Ascending aorta (tissue), 2 donors: ENCODE measurements around the gene TNNI3K. TPM values are rescaled to one million over a fixed set of nuclear protein-coding genes. Genes with fewer than 3 reads are reported as not detected.

ENCODE experiments used
- DNase-seq, 2 donors: peaks; one replicate each; pipeline ENCODE4 v3.0.0-alpha.2; 2019; ENCODE audit warnings: low spot score in 2 of 2
- H3K27ac ChIP-seq, 2 donors: fragments of 200-600 bp; sonication (generic); one replicate each; pipeline ENCODE4 v1.5.1; 2016 to 2017; ENCODE audit warnings: mild to moderate bottlenecking in 1 of 2
- H3K27me3 ChIP-seq: fragments of 200-600 bp; sonication (generic); one replicate; pipeline ENCODE4 v1.5.1; 2017
- H3K36me3 ChIP-seq, 2 donors: fragments of 200-600 bp; sonication (generic); one replicate each; pipeline ENCODE4 v1.5.1; 2016
- H3K4me1 ChIP-seq, 2 donors: fragments of 200-600 bp; sonication (generic); one replicate each; pipeline ENCODE4 v1.5.1; 2016 to 2017; ENCODE audit warnings: mild to moderate bottlenecking in 1 of 2
- H3K4me3 ChIP-seq, 2 donors: fragments of 200-600 bp; sonication (generic); one replicate each; pipeline ENCODE4 v1.5.1; 2016 to 2017; ENCODE audit warnings: mild to moderate bottlenecking in 1 of 2
- H3K9me3 ChIP-seq, 2 donors: fragments of 200-600 bp; sonication (generic); one replicate each; pipeline ENCODE4 v1.5.1; 2016
- CTCF ChIP-seq, 3 experiments: fragments of 200-600 bp in 2 of 3; fragments of 450-650 bp in 1 of 3; sonication (generic) in 2 of 3; IDR thresholded peaks; one replicate each; pipeline ENCODE4 v1.5.1; 2016 to 2019; ENCODE audit warnings: antibody characterized with exemption in 3 of 3, mild to moderate bottlenecking in 1 of 3, moderate library complexity in 1 of 3
- intact Hi-C: fragments of 100-400 bp; cut with DNase I; formaldehyde crosslinking; loops from one replicate; pipeline ENCODE4 v1.15.1; 2023
- total RNA-seq: library from RNA; depleted of rRNA; stranded (reverse); fragments of >200 nt; gene quantifications from one replicate; pipeline ENCODE4 v1.1.0, GENCODE V29; 2016

Gene TNNI3K
- total RNA-seq, 1 donor from 2014 or later, result 3.9 TPM

- no peak for DNase-seq
- TF ChIP-seq CTCF (IDR thresholded peaks at IDR 0.05), result no peak
- no peaks in the 10 kb centered on the region for H3K9me3 ChIP-seq
- no peaks in the 10 kb centered on the region for H3K27me3 ChIP-seq
- H3K36me3 ChIP-seq, result no peaks in the 10 kb centered on the region
- H3K27ac ChIP-seq, result no peak overlapping the region
- intact Hi-C loops, result no loop called here
- no peaks in the 10 kb centered on the region for H3K4me1 ChIP-seq
- no peak overlapping the region for H3K4me3 ChIP-seq
Observed at GRCh38 chr1:74367175-74367813, 132.1 kb downstream of the TNNI3K start.

DNA sequence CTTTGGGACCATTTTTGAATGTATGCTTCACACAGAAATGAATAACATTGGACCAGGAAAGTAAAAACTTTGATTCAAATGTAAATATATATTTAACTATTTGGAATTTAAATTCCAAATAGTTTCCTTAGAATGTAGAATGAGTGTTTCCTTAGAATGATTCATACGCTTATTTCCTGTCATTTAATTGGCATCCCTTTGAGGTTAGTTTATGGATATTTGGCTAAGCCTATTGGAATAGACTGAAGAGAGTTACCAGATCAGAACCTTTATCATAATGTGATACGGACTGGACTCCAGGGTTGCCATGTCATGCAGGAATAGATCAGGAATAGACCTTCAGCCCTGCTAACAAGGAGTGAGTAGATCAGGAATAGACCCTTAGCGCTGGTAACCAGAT, 133.1 kb downstream of the TNNI3K start:
- no peaks in the 10 kb centered on the region for H3K27me3 ChIP-seq
- DNase-seq, result no peak
- no peak overlapping the region for H3K4me3 ChIP-seq
- no peaks in the 10 kb centered on the region for H3K9me3 ChIP-seq
- no peaks in the 10 kb centered on the region for H3K36me3 ChIP-seq
- no peak overlapping the region for H3K27ac ChIP-seq
- intact Hi-C loops, result no loop called here
- H3K4me1 ChIP-seq, result no peaks in the 10 kb centered on the region
- TF ChIP-seq CTCF (IDR thresholded peaks at IDR 0.05), result no peak

GRCh38 chr1:74375376-74375775, 140.2 kb downstream of the TNNI3K start:
- no peak for DNase-seq
- Histone ChIP-seq H3K9me3 (no peaks in the 10 kb centered on the region), H3K27ac (no peak overlapping the region), H3K36me3 (no peaks in the 10 kb centered on the region), H3K27me3 (no peaks in the 10 kb centered on the region), H3K4me1 (no peaks in the 10 kb centered on the region), H3K4me3 (no peak overlapping the region)
- intact Hi-C loops, result no loop called here
- TF ChIP-seq CTCF (IDR thresholded peaks at IDR 0.05), result no peak

GRCh38 chr1:74380252-74380651, 145.1 kb downstream of the TNNI3K start:
- H3K36me3 ChIP-seq, result no peaks in the 10 kb centered on the region
- no peak for TF ChIP-seq CTCF (IDR thresholded peaks at IDR 0.05)
- no peak for DNase-seq
- intact Hi-C loops, result no loop called here
- no peak overlapping the region for H3K27ac ChIP-seq
- no peak overlapping the region for H3K4me3 ChIP-seq
- H3K9me3 ChIP-seq, result no peaks in the 10 kb centered on the region
- H3K27me3 ChIP-seq, result no peaks in the 10 kb centered on the region
- H3K4me1 ChIP-seq, result no peaks in the 10 kb centered on the region

DNA sequence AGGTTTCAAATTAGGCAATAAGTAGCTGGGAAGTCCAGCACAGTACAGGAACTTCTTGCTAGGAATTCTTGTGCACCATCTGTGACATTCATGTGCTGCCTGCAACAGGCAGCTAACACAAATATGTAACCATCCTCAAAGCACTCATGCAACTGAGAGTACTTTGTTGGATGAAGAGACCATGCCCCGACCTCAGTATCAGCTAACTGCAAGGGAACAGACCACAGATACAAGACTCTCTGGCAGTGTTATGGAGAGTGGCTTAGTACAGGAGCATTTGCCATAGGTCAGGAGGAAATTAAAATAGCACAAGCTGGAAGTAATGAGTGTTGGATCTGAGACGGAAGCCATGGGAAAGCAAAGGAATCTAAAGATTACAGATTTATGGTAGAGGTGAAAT, 153.7 kb downstream of the TNNI3K start:
- DNase-seq, result no peak
- Histone ChIP-seq H3K4me3 (no peak overlapping the region), H3K9me3 (no peaks in the 10 kb centered on the region), H3K27ac (no peak overlapping the region), H3K4me1 (no peaks in the 10 kb centered on the region), H3K36me3 (no peaks in the 10 kb centered on the region), H3K27me3 (no peaks in the 10 kb centered on the region)
- intact Hi-C loops, result no loop called here
- TF ChIP-seq CTCF (IDR thresholded peaks at IDR 0.05), result no peak

- no peak overlapping the region for H3K4me3 ChIP-seq
- no peaks in the 10 kb centered on the region for H3K9me3 ChIP-seq
- intact Hi-C loops, result no loop called here
- DNase-seq, result no peak
- no peak for TF ChIP-seq CTCF (IDR thresholded peaks at IDR 0.05)
- H3K4me1 ChIP-seq, result no peaks in the 10 kb centered on the region
- H3K27ac ChIP-seq, result no peak overlapping the region
- no peaks in the 10 kb centered on the region for H3K27me3 ChIP-seq
- no peaks in the 10 kb centered on the region for H3K36me3 ChIP-seq
Observed at GRCh38 chr1:74392186-74392585, 157.0 kb downstream of the TNNI3K start.
